ENCODE measurements around the gene JPT2. TPM values are rescaled to one million over a fixed set of nuclear protein-coding genes. Genes with fewer than 3 reads are reported as not detected.
"Not testable (repeated sequence)": the region's sequence is repeated elsewhere in the genome, so short reads cannot be mapped to it uniquely, and the experiment has no call there.

JPT2 gene
- total RNA-seq, 1 donor from 2014 or later: 146 TPM

GRCh38 chr16:1710811-1711507 lies 32.9 kb downstream of the JPT2 start:
- DNase-seq (ENCODE audit: low spot score, unreplicated experiment): no peak
- Mint-ChIP-seq H3K36me3 (ENCODE audit: insufficient read depth) (no peaks in the 10 kb centered on the region), H3K27ac (no peak overlapping the region), H3K27me3 (no peaks in the 10 kb centered on the region), H3K4me3 (ENCODE audit: low read depth) (no peak overlapping the region), H3K4me1 (ENCODE audit: low read depth) (peaks cover 12% of the 10 kb centered on the region), H3K9me3 (ENCODE audit: low read depth) (no peaks in the 10 kb centered on the region)
- TF ChIP-seq CTCF (IDR thresholded peaks at IDR 0.05; ENCODE audit: unreplicated experiment): no peak

- no peak for TF ChIP-seq CTCF (IDR thresholded peaks at IDR 0.05; ENCODE audit: unreplicated experiment)
- no peaks in the 10 kb centered on the region for H3K36me3 Mint-ChIP-seq (ENCODE audit: insufficient read depth)
- DNase-seq (ENCODE audit: low spot score, unreplicated experiment): no peak
- no peaks in the 10 kb centered on the region for H3K9me3 Mint-ChIP-seq (ENCODE audit: low read depth)
- no peak overlapping the region for H3K27ac Mint-ChIP-seq
- peaks cover 2% of the 10 kb centered on the region for H3K4me1 Mint-ChIP-seq (ENCODE audit: low read depth)
- H3K27me3 Mint-ChIP-seq: no peaks in the 10 kb centered on the region
- H3K4me3 Mint-ChIP-seq (ENCODE audit: low read depth): no peak overlapping the region
Measured at GRCh38 chr16:1712791-1713261, 34.7 kb downstream of the JPT2 start.

GRCh38 chr16:1713331-1713730 lies 35.3 kb downstream of the JPT2 start:
- TF ChIP-seq CTCF (IDR thresholded peaks at IDR 0.05; ENCODE audit: unreplicated experiment): no peak
- no peak overlapping the region for H3K4me3 Mint-ChIP-seq (ENCODE audit: low read depth)
- no peaks in the 10 kb centered on the region for H3K9me3 Mint-ChIP-seq (ENCODE audit: low read depth)
- no peaks in the 10 kb centered on the region for H3K36me3 Mint-ChIP-seq (ENCODE audit: insufficient read depth)
- no peaks in the 10 kb centered on the region for H3K27me3 Mint-ChIP-seq
- H3K27ac Mint-ChIP-seq: no peak overlapping the region
- DNase-seq (ENCODE audit: low spot score, unreplicated experiment): no peak
- H3K4me1 Mint-ChIP-seq (ENCODE audit: low read depth): no peaks in the 10 kb centered on the region

GRCh38 chr16:1713933-1714332 lies 35.9 kb downstream of the JPT2 start:
- no peak for TF ChIP-seq CTCF (IDR thresholded peaks at IDR 0.05; ENCODE audit: unreplicated experiment)
- H3K36me3 Mint-ChIP-seq (ENCODE audit: insufficient read depth): no peaks in the 10 kb centered on the region
- no peaks in the 10 kb centered on the region for H3K27me3 Mint-ChIP-seq
- H3K4me3 Mint-ChIP-seq (ENCODE audit: low read depth): no peak overlapping the region
- no peaks in the 10 kb centered on the region for H3K9me3 Mint-ChIP-seq (ENCODE audit: low read depth)
- H3K27ac Mint-ChIP-seq: no peak overlapping the region
- no peak for DNase-seq (ENCODE audit: low spot score, unreplicated experiment)
- H3K4me1 Mint-ChIP-seq (ENCODE audit: low read depth): no peaks in the 10 kb centered on the region

- Mint-ChIP-seq H3K4me3 (ENCODE audit: low read depth) (no peak overlapping the region), H3K36me3 (ENCODE audit: insufficient read depth) (no peaks in the 10 kb centered on the region), H3K9me3 (ENCODE audit: low read depth) (no peaks in the 10 kb centered on the region), H3K27me3 (no peaks in the 10 kb centered on the region), H3K4me1 (ENCODE audit: low read depth) (peaks cover 4% of the 10 kb centered on the region), H3K27ac (no peak overlapping the region)
- no peak for DNase-seq (ENCODE audit: low spot score, unreplicated experiment)
- no peak for TF ChIP-seq CTCF (IDR thresholded peaks at IDR 0.05; ENCODE audit: unreplicated experiment)
Measured at GRCh38 chr16:1715220-1715619, 37.1 kb downstream of the JPT2 start.

GRCh38 chr16:1718236-1718635 lies 40.2 kb downstream of the JPT2 start:
- not testable (repeated sequence) for H3K27me3 Mint-ChIP-seq; DNase-seq (ENCODE audit: low spot score, unreplicated experiment); H3K4me1 Mint-ChIP-seq (ENCODE audit: low read depth); H3K27ac Mint-ChIP-seq; H3K36me3 Mint-ChIP-seq (ENCODE audit: insufficient read depth); H3K4me3 Mint-ChIP-seq (ENCODE audit: low read depth); H3K9me3 Mint-ChIP-seq (ENCODE audit: low read depth)

- H3K27me3 Mint-ChIP-seq, H3K27ac Mint-ChIP-seq: not testable (repeated sequence)
Measured at GRCh38 chr16:1719559-1720229, 41.6 kb downstream of the JPT2 start.

More at GRCh38 chr16:1719559-1720229, 41.6 kb downstream of the JPT2 start:
- H3K4me1 Mint-ChIP-seq (ENCODE audit: low read depth); H3K36me3 Mint-ChIP-seq (ENCODE audit: insufficient read depth); DNase-seq (ENCODE audit: low spot score, unreplicated experiment); H3K4me3 Mint-ChIP-seq (ENCODE audit: low read depth); H3K9me3 Mint-ChIP-seq (ENCODE audit: low read depth): not testable (repeated sequence)

Measured in progenitor cell of endocrine pancreas (in vitro differentiated cells).